ENCODE data around the gene MGAM2. TPM values are rescaled to one million over a fixed set of nuclear protein-coding genes. Genes with fewer than 3 reads are reported as not detected.
"Not testable (repeated sequence)": the region's sequence is repeated elsewhere in the genome, so short reads cannot be mapped to it uniquely, and the experiment has no call there.

MGAM2 gene
- not detected in 2 replicates for total RNA-seq

DNA sequence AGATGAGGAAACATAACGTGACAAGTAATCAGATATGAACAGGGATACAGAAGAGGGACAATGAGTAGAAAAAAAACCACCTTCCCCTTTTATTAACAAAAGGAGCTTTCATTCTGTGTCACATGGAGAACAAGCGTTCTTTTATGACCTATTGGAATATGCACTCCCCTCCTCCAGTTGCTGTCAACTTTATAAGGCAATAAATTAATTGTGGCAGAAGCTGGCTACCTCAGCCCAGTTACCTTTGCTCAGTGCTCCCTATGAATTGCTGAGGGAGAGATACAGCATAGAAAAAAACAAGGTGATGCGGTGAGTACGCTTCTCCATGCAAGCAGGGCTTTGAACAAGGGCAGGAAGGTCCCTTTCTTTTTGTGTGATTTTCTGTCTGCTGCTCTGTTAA lies at the start of gene MGAM2:
Gene MGAM2 (plus strand): TSS at position 220 of the 400 bp plus-strand sequence. CDS start 5,156 bp downstream, outside the sequence.
- intact Hi-C loops (cut with micrococcal nuclease), result no loop called here
- Mint-ChIP-seq H3K9me3 (no peaks in the 10 kb centered on the region), H3K36me3 (ENCODE audit: low read depth) (no peaks in the 10 kb centered on the region), H3K27ac (no peak within 1 kb of the TSS), H3K27me3 (ENCODE audit: insufficient read depth) (peaks cover 2% of the 10 kb centered on the region), H3K4me3 (no peak within 1 kb of the TSS), H3K4me1 (ENCODE audit: low read depth) (no peaks in the 10 kb centered on the region)
- DNase-seq (ENCODE audit: low spot score), result no peak

DNA sequence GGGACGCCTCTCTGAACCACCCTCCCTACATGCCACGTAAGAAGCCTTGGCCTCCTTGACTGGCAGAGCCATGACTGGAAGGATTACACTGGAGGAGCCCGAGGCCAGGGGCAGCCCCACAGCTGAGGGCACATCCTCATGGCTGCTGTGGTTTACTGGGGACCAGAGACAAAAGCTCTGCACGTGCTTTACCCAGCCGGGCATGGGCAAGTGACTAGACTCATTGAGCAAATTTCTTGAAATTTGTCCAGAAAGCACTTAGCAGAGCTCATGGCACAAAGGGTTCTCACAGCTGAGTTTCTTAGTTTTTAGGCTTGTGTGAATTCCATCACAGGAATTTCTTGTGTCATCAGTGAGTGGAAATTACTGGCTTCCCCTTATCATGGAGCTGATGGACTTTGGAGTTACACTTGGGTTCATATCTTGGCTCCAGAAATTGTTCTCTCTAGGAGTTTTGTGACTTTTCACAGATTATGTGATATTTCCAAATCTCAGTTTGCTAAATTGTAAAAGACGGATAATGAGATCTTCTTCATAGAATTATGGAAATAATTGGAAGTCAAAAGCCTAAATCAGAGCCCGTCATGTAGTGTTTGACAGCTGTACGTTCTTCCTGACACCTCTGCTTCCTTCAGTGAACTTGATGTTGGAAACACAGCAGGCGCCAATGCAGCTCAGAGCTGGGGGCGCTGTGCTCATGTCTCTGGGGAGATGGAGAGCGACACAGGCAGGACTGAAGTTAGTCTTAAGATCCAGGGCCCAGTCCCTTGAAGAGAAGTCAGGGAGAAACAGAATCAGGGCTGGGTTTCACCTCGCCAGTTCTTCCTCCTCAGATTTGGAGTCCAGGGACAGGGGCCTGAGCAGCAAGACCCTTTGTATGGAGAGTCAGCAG lies 47.7 kb upstream of the MGAM2 start:
- H3K9me3 Mint-ChIP-seq, result no peaks in the 10 kb centered on the region
- H3K4me3 Mint-ChIP-seq, result no peak overlapping the region
- intact Hi-C loops (cut with micrococcal nuclease), result no loop called here
- DNase-seq (ENCODE audit: low spot score), result no peak
- no peak overlapping the region for H3K27ac Mint-ChIP-seq
- no peaks in the 10 kb centered on the region for H3K36me3 Mint-ChIP-seq (ENCODE audit: low read depth)
- H3K27me3 Mint-ChIP-seq (ENCODE audit: insufficient read depth), result peaks cover 3% of the 10 kb centered on the region
- H3K4me1 Mint-ChIP-seq (ENCODE audit: low read depth), result no peaks in the 10 kb centered on the region

- DNase-seq (ENCODE audit: low spot score), result no peak
- Mint-ChIP-seq H3K9me3 (no peaks in the 10 kb centered on the region), H3K27ac (no peak overlapping the region), H3K4me1 (ENCODE audit: low read depth) (no peaks in the 10 kb centered on the region), H3K4me3 (no peak overlapping the region), H3K27me3 (ENCODE audit: insufficient read depth) (peaks cover 7% of the 10 kb centered on the region), H3K36me3 (ENCODE audit: low read depth) (no peaks in the 10 kb centered on the region)
- intact Hi-C loops (cut with micrococcal nuclease), result no loop called here
Observed at GRCh38 chr7:142066536-142066935, 45.0 kb upstream of the MGAM2 start.

DNA sequence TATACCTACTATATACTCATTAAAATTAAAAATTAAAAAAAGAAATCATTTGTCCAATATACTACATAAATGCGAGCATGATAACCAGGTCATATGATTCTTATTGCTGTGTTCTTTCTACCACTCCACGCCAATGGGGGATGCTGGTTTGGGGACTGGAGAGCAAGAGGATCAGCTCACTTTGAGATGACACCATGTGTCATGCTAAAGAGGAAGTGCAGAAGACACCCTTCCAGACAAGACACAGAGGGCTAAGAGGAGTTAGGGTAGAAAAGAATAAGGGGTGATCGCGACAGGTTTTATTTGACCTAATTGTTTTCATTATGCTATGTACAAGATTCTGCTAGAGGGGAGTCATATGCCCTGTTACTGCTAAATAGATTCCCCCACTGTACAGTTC lies 33.8 kb upstream of the MGAM2 start:
- Mint-ChIP-seq H3K4me1 (ENCODE audit: low read depth) (no peaks in the 10 kb centered on the region), H3K9me3 (no peaks in the 10 kb centered on the region), H3K4me3 (no peak overlapping the region), H3K27me3 (ENCODE audit: insufficient read depth) (no peaks in the 10 kb centered on the region), H3K36me3 (ENCODE audit: low read depth) (no peaks in the 10 kb centered on the region), H3K27ac (no peak overlapping the region)
- intact Hi-C loops (cut with micrococcal nuclease), result no loop called here
- DNase-seq (ENCODE audit: low spot score), result no peak

GRCh38 chr7:142083605-142084004 lies 27.9 kb upstream of the MGAM2 start:
- DNase-seq (ENCODE audit: low spot score), result no peak
- intact Hi-C loops (cut with micrococcal nuclease), result no loop called here
- H3K27ac Mint-ChIP-seq, result no peak overlapping the region
- H3K4me1 Mint-ChIP-seq (ENCODE audit: low read depth), result no peaks in the 10 kb centered on the region
- no peak overlapping the region for H3K4me3 Mint-ChIP-seq
- no peaks in the 10 kb centered on the region for H3K36me3 Mint-ChIP-seq (ENCODE audit: low read depth)
- no peaks in the 10 kb centered on the region for H3K27me3 Mint-ChIP-seq (ENCODE audit: insufficient read depth)
- no peaks in the 10 kb centered on the region for H3K9me3 Mint-ChIP-seq

DNA sequence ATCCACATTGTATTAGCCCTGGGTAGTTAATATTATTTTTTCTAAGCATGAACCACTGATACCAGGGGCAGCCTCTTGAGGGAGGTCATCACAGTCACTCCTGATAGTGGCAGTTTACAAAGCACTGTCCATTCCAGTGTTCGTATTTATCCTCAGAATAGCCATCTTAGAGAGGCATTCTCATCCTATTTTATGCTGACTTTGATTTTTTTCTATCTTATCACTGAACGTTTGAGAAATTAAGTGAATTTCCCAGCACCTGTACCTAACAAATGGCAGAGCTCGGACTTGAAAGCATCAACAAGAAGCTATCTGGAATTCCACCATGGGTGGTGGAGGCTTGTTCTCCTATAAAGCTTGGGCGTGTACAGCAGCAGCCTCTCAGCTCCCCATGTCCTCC lies 26.1 kb upstream of the MGAM2 start:
- Mint-ChIP-seq H3K27me3 (ENCODE audit: insufficient read depth) (no peaks in the 10 kb centered on the region), H3K36me3 (ENCODE audit: low read depth) (no peaks in the 10 kb centered on the region)

DNA sequence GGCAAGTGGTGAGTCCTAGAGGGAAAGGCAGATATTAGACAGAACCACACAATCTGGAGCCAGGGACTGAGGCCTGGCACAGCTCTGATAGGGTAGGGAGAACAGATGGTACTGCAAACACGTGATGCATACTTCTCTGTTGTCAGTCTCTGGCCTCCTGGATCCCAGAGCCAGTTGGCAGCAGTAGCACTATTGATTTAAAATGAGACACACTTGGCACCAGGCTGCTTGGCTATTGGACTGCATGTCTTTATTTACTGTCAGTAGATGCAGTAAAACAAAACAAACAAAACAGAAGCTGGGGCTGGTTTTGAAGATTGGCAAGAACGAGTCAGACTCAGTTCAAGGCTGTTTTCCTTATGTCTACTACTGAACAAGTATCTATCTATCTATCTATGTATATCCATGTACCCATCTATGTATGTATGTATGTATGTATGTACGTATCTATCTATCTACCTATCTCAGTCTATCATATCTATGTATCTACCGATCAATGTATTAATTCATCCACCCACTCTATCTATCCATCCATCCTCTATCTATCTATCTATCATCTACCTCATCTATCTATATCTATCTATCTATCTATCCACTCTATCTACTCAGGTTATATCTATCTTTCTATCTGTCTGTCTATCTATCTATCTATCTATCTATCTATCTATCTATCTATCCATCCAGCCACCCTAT lies 23.4 kb upstream of the MGAM2 start:
- DNase-seq (ENCODE audit: low spot score), result no peak
- H3K27me3 Mint-ChIP-seq (ENCODE audit: insufficient read depth), result no peaks in the 10 kb centered on the region
- no peaks in the 10 kb centered on the region for H3K36me3 Mint-ChIP-seq (ENCODE audit: low read depth)
- no peaks in the 10 kb centered on the region for H3K9me3 Mint-ChIP-seq
- H3K4me3 Mint-ChIP-seq, result no peak overlapping the region
- intact Hi-C loops (cut with micrococcal nuclease), result no loop called here
- H3K4me1 Mint-ChIP-seq (ENCODE audit: low read depth), result no peaks in the 10 kb centered on the region
- no peak overlapping the region for H3K27ac Mint-ChIP-seq

More for the DNA sequence above, 26.1 kb upstream of the MGAM2 start:
- DNase-seq (ENCODE audit: low spot score), result no peak
- Mint-ChIP-seq H3K9me3 (no peaks in the 10 kb centered on the region), H3K4me3 (no peak overlapping the region), H3K4me1 (ENCODE audit: low read depth) (no peaks in the 10 kb centered on the region), H3K27ac (no peak overlapping the region)
- intact Hi-C loops (cut with micrococcal nuclease), result no loop called here

DNA sequence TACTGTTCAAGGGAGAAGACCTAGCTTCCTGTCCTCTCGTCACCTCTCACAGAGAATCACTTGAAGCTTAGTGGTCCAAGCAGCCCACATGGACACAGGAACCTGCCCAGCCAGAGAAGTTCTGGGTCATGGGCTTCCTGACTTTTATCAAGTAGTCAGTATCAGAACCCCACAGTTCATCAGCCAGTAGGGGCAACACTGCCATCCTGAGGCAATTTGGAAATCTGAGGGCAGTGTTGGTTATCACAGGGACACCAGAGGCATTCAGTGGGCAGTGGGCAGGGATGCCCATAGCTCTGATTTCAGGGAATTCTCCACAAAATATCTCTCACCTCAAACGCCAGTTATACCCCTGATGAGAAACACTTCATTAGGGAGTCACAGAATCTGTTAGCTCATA lies 22.5 kb upstream of the MGAM2 start:
- DNase-seq (ENCODE audit: low spot score), result no peak
- H3K27me3 Mint-ChIP-seq (ENCODE audit: insufficient read depth), result no peaks in the 10 kb centered on the region
- no peak overlapping the region for H3K27ac Mint-ChIP-seq
- H3K4me3 Mint-ChIP-seq, result no peak overlapping the region
- no peaks in the 10 kb centered on the region for H3K9me3 Mint-ChIP-seq
- no peaks in the 10 kb centered on the region for H3K4me1 Mint-ChIP-seq (ENCODE audit: low read depth)
- intact Hi-C loops (cut with micrococcal nuclease), result no loop called here
- H3K36me3 Mint-ChIP-seq (ENCODE audit: low read depth), result no peaks in the 10 kb centered on the region

DNA sequence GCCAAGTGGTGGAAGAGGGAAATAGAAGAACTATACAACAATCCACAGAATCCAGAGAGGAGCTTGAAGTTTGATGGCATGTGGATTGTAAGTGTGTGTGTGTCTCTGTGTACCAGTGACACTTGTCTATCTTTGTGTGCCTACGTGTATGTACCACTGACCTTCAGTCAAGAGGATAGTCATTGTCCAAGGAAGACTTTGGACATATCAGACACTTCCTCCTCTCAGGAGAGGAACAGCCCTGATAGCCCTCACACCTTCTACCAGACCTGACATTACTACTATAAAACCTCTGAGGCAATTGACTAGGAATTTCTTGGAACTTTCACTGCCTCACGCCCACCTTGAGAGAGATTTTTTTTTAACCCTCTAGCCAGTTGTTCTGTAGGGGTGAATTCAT lies 19.6 kb upstream of the MGAM2 start:
- no peak for DNase-seq (ENCODE audit: low spot score)
- Mint-ChIP-seq H3K4me1 (ENCODE audit: low read depth) (no peaks in the 10 kb centered on the region), H3K4me3 (no peak overlapping the region), H3K9me3 (no peaks in the 10 kb centered on the region), H3K36me3 (ENCODE audit: low read depth) (no peaks in the 10 kb centered on the region), H3K27me3 (ENCODE audit: insufficient read depth) (no peaks in the 10 kb centered on the region), H3K27ac (no peak overlapping the region)
- intact Hi-C loops (cut with micrococcal nuclease), result no loop called here

- DNase-seq (ENCODE audit: low spot score), result no peak
- intact Hi-C loops (cut with micrococcal nuclease), result no loop called here
- no peaks in the 10 kb centered on the region for H3K4me1 Mint-ChIP-seq (ENCODE audit: low read depth)
- H3K4me3 Mint-ChIP-seq, result no peak overlapping the region
- H3K27ac Mint-ChIP-seq, result no peak overlapping the region
- H3K36me3 Mint-ChIP-seq (ENCODE audit: low read depth), result no peaks in the 10 kb centered on the region
- H3K27me3 Mint-ChIP-seq (ENCODE audit: insufficient read depth), result peaks cover 3% of the 10 kb centered on the region
- H3K9me3 Mint-ChIP-seq, result no peaks in the 10 kb centered on the region
Observed at GRCh38 chr7:142094861-142095260, 16.7 kb upstream of the MGAM2 start.

DNA sequence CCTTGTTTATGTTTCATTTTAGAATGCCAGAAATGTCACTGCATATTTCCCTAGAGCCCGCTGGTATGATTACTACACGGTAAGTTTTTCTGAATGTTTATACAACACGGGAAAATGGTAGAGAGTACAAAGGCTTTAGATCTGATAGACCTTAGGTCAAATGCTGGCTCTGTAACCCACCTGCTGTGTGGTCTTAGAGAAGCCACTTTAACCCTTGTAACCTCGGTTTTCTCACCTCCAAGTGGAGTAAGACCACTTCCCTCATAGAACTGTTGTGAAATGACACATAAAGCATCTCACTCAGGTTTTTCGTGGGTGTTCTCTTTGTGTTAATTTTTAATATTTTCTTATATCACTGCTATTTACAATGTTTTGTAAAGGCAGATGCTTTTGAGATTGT lies 13.9 kb upstream of the MGAM2 start:
- H3K27ac Mint-ChIP-seq, result no peak overlapping the region
- intact Hi-C loops (cut with micrococcal nuclease), result no loop called here
- H3K9me3 Mint-ChIP-seq, result no peaks in the 10 kb centered on the region
- DNase-seq (ENCODE audit: low spot score), result no peak
- H3K27me3 Mint-ChIP-seq (ENCODE audit: insufficient read depth), result peaks cover 3% of the 10 kb centered on the region
- no peak overlapping the region for H3K4me3 Mint-ChIP-seq
- H3K36me3 Mint-ChIP-seq (ENCODE audit: low read depth), result no peaks in the 10 kb centered on the region
- peaks cover 5% of the 10 kb centered on the region for H3K4me1 Mint-ChIP-seq (ENCODE audit: low read depth)

DNA sequence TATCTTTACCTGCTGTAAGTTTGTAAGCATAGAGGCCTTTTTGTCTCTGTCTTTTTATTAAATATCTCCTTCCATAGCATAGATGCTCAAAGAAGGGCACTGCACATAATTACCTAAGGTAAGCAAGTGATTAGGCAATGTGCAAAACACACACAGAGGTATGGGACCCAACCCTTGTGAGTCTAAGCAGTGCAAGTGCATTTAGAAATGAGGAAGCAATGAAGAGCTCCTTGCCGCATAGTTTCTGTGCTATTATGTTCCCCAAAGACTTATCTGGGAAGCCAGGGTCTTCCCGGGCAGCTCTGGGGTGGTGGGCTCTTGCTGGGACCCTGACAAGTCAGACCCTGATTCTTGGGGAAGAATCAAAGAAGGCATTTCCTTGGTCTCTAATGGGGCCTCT lies 13.5 kb upstream of the MGAM2 start:
- H3K27me3 Mint-ChIP-seq (ENCODE audit: insufficient read depth), result peaks cover 5% of the 10 kb centered on the region

DNA sequence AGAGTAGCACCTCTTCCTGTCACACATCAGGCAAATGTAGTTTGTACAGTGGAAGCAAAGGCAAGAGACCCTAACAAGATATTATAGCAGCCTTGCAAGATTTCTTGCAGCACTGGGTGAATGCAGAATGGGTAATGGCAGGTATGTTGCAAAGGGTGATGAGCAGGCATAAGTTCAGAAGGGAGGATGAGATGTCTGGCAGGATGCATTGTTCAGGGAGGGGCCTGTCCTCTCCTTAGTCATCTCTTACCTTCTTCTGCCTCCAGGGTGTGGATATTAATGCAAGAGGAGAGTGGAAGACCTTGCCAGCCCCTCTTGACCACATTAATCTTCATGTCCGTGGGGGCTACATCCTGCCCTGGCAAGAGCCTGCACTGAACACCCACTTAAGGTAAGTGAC lies 12.2 kb upstream of the MGAM2 start:
- H3K36me3 Mint-ChIP-seq (ENCODE audit: low read depth); H3K4me1 Mint-ChIP-seq (ENCODE audit: low read depth): not testable (repeated sequence)

More for the DNA sequence above, 13.5 kb upstream of the MGAM2 start:
- DNase-seq (ENCODE audit: low spot score), result no peak
- no peak overlapping the region for H3K4me3 Mint-ChIP-seq
- H3K36me3 Mint-ChIP-seq (ENCODE audit: low read depth), result no peaks in the 10 kb centered on the region
- intact Hi-C loops (cut with micrococcal nuclease), result no loop called here
- peaks cover 5% of the 10 kb centered on the region for H3K4me1 Mint-ChIP-seq (ENCODE audit: low read depth)
- no peak overlapping the region for H3K27ac Mint-ChIP-seq
- no peaks in the 10 kb centered on the region for H3K9me3 Mint-ChIP-seq

More for the DNA sequence above, 12.2 kb upstream of the MGAM2 start:
- H3K9me3 Mint-ChIP-seq; H3K4me3 Mint-ChIP-seq; DNase-seq (ENCODE audit: low spot score); intact Hi-C loops (cut with micrococcal nuclease); H3K27ac Mint-ChIP-seq; H3K27me3 Mint-ChIP-seq (ENCODE audit: insufficient read depth): not testable (repeated sequence)
